HG03045 (cell line): ENCODE results near the gene GUCY1A2.
"Not testable (repeated sequence)": the region's sequence is repeated elsewhere in the genome, so short reads cannot be mapped to it uniquely, and the experiment has no call there.

Source experiments
- ATAC-seq: cut with Tn5 transposase; IDR thresholded peaks from one replicate; pipeline ENCODE4 v1.9.1; 2021; ENCODE audit warnings: mild to moderate bottlenecking, moderate library complexity; ENCODE audit not compliant: unreplicated experiment

Gene GUCY1A2

GRCh38 chr11:107018219-107018901 is at the start of gene GUCY1A2:
GUCY1A2 (minus strand) TSS chr11:107018476; CDS start chr11:107018055, 421 bp downstream.
- peak; percentile 38 for ATAC-seq

GRCh38 chr11:107054391-107054790 is 36.1 kb upstream of the GUCY1A2 start:
- no peak for ATAC-seq

- ATAC-seq = not testable (repeated sequence)
Observed at GRCh38 chr11:107051332-107051731, 33.1 kb upstream of the GUCY1A2 start.

GRCh38 chr11:107050899-107051298 is 32.6 kb upstream of the GUCY1A2 start:
- not testable (repeated sequence) for ATAC-seq

GRCh38 chr11:107050121-107050520 is 31.8 kb upstream of the GUCY1A2 start:
- ATAC-seq = no peak

- no peak for ATAC-seq
Observed at GRCh38 chr11:107044503-107044902, 26.2 kb upstream of the GUCY1A2 start.

GRCh38 chr11:107043242-107044006 is 25.1 kb upstream of the GUCY1A2 start:
- peak; percentile 81 for ATAC-seq

GRCh38 chr11:107042748-107043147 is 24.5 kb upstream of the GUCY1A2 start:
- ATAC-seq = no peak

GRCh38 chr11:107041088-107041444 is 22.8 kb upstream of the GUCY1A2 start:
- no peak for ATAC-seq

- ATAC-seq = no peak
Observed at GRCh38 chr11:107040433-107041087, 22.3 kb upstream of the GUCY1A2 start.

- ATAC-seq = no peak
Observed at GRCh38 chr11:107025673-107026072, 7.4 kb upstream of the GUCY1A2 start.

- ATAC-seq = no peak
Observed at GRCh38 chr11:107020594-107020993, 2.3 kb upstream of the GUCY1A2 start.

- no peak for ATAC-seq
Observed at GRCh38 chr11:107018902-107019493, 722 bp upstream of the GUCY1A2 start.

- ATAC-seq = peak; percentile 58
Observed at GRCh38 chr11:107017433-107018218, 650 bp downstream of the GUCY1A2 start.

GRCh38 chr11:107017104-107017432 is 1.2 kb downstream of the GUCY1A2 start:
- ATAC-seq = no peak

- no peak for ATAC-seq
Observed at GRCh38 chr11:107014871-107015270, 3.4 kb downstream of the GUCY1A2 start.

- ATAC-seq = no peak
Observed at GRCh38 chr11:107011977-107012376, 6.3 kb downstream of the GUCY1A2 start.

- no peak for ATAC-seq
Observed at GRCh38 chr11:107009190-107009589, 9.1 kb downstream of the GUCY1A2 start.

GRCh38 chr11:107006076-107006833 is 12.0 kb downstream of the GUCY1A2 start:
- no peak for ATAC-seq

GRCh38 chr11:106999196-106999595 is 19.1 kb downstream of the GUCY1A2 start:
- no peak for ATAC-seq
